Stomach (tissue), 9 donors: Measurements from ENCODE around the gene MRPL14. TPM values are rescaled to one million over a fixed set of nuclear protein-coding genes. Genes with fewer than 3 reads are reported as not detected.

Experiments used
- DNase-seq, 2 donors: peaks; one replicate each; pipeline versions ENCODE4 v3.0.0 to v3.0.0-alpha.2; 2013 to 2019
- H3K27ac ChIP-seq, 5 donors: fragments of 200-600 bp in 4 of 5; sonication (generic) in 4 of 5; one replicate each; pipeline ENCODE4 v1.5.1; 2013 to 2019; ENCODE audit warnings: mild to moderate bottlenecking in 1 of 5, moderate library complexity in 1 of 5
- H3K27me3 ChIP-seq, 3 donors: fragments of 200-600 bp; sonication (generic); one replicate each; pipeline ENCODE4 v1.5.1; 2017 to 2019; ENCODE audit warnings: mixed run types in 1 of 3
- H3K36me3 ChIP-seq, 4 donors: fragments of 200-600 bp; sonication (generic); 1 replicate in 3 of 4; 2 replicates in 1 of 4; pipeline ENCODE4 v1.5.1; 2016 to 2019
- H3K4me1 ChIP-seq, 4 donors: fragments of 200-600 bp; sonication (generic); one replicate each; pipeline ENCODE4 v1.5.1; 2016 to 2019
- H3K4me3 ChIP-seq, 4 donors: fragments of 200-600 bp; sonication (generic) in 3 of 4; one replicate each; pipeline ENCODE4 v1.5.1; 2016 to 2019; ENCODE audit warnings: mild to moderate bottlenecking in 1 of 4
- H3K9me3 ChIP-seq, 4 donors: fragments of 200-600 bp; sonication (generic); one replicate each; pipeline ENCODE4 v1.5.1; 2016 to 2019
- EP300 ChIP-seq: sonication (generic); formaldehyde crosslinking; IDR thresholded peaks from one replicate; pipeline ENCODE4 v1.6.1; 2017; ENCODE audit warnings: antibody characterized with exemption
- POLR2A ChIP-seq, 4 donors: fragments of 450-650 bp; IDR thresholded peaks; one replicate each; pipeline ENCODE4 v1.6.1; 2016; ENCODE audit warnings: antibody characterized with exemption in 4 of 4, control low read depth in 2 of 4, mild to moderate bottlenecking in 1 of 4, moderate library complexity in 1 of 4
- POLR2AphosphoS5 ChIP-seq, 3 donors: sonication (generic); formaldehyde crosslinking; IDR thresholded peaks; one replicate each; pipeline ENCODE4 v1.6.1; 2016; ENCODE audit warnings: antibody characterized with exemption in 3 of 3
- WGBS, 5 donors: extraction: QIAGEN DNeasy Blood & Tissue Kit in 3 of 5; methylation state at CpG; one replicate each; pipeline versions ENCODE4 v1.1.5 to v1.1.7; 2013 to 2018; 5-methylcytosine and 5-hydroxymethylcytosine counted together
- intact Hi-C: fragments of 100-400 bp; cut with DNase I; formaldehyde crosslinking; loops from one replicate; pipeline ENCODE4 v1.15.1; 2023; ENCODE audit warnings: low total_unique reads
- polyA plus RNA-seq, 3 donors: library from polyadenylated mRNA; stranded (reverse); fragments of 200-250 nt; gene quantifications; one replicate each; pipeline ENCODE4 v1.2.3, GENCODE V29; 2013
- total RNA-seq, 5 donors: library from RNA; depleted of rRNA; stranded (reverse); fragments of >200 nt; gene quantifications; one replicate each; pipeline versions ENCODE4 v1.1.0 to v1.2.3, GENCODE V29; 2014 to 2016
- TF ChIP-seq, protein P1 (sequence below), 7 experiments: fragments of 450-650 bp in 4 of 7; fragments of 200-600 bp in 3 of 7; sonication (generic) in 3 of 7; IDR thresholded peaks; one replicate each; pipeline ENCODE4 v1.5.1; 2016 to 2019; ENCODE audit warnings: antibody characterized with exemption in 7 of 7, control low read depth in 2 of 7, mild to moderate bottlenecking in 1 of 7
- donor health status: healthy with polysubstance abuse.
- donor health status: Bipolar disorder and iron deficiency.
- donor health status: healthy.

Gene MRPL14
- total and polyA plus RNA-seq, 8 donors: 17.0 to 82.3 (median 57.0) TPM

DNA sequence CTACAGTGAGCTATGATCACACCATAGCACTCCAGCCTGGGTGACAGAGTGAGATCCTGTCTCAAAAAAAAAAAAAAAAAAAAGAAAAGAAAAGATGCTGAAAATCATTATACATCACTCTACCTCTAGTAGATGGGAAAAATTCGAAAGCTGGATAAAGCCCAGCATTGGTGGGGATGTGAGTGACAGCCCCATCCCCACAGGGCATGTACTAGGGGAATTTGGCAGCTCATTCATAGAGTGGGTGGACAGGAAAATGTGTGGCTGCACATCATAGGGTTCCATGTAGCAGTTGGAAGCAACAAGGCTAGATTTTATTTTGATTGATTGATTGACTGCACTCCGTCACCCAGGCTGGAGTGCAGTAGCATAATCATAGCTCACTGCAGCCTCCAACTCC, 42.0 kb downstream of the MRPL14 start:
- no peak for DNase-seq
- no peak for TF ChIP-seq POLR2AphosphoS5 (IDR thresholded peaks at IDR 0.05)
- no peak for TF ChIP-seq POLR2A (IDR thresholded peaks at IDR 0.05)
- TF ChIP-seq, protein P1, sequence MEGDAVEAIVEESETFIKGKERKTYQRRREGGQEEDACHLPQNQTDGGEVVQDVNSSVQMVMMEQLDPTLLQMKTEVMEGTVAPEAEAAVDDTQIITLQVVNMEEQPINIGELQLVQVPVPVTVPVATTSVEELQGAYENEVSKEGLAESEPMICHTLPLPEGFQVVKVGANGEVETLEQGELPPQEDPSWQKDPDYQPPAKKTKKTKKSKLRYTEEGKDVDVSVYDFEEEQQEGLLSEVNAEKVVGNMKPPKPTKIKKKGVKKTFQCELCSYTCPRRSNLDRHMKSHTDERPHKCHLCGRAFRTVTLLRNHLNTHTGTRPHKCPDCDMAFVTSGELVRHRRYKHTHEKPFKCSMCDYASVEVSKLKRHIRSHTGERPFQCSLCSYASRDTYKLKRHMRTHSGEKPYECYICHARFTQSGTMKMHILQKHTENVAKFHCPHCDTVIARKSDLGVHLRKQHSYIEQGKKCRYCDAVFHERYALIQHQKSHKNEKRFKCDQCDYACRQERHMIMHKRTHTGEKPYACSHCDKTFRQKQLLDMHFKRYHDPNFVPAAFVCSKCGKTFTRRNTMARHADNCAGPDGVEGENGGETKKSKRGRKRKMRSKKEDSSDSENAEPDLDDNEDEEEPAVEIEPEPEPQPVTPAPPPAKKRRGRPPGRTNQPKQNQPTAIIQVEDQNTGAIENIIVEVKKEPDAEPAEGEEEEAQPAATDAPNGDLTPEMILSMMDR (IDR thresholded peaks at IDR 0.05): no peak
- no peak for TF ChIP-seq EP300
- H3K4me3 ChIP-seq: no peak overlapping the region
- no peaks in the 10 kb centered on the region for H3K9me3 ChIP-seq
- H3K27ac ChIP-seq: no peak overlapping the region
- intact Hi-C loops: no loop called here
- H3K27me3 ChIP-seq: no peaks in the 10 kb centered on the region
- peaks cover 0 to 7% (median 0%) of the 10 kb centered on the region in 4 donors for H3K4me1 ChIP-seq
- peaks cover 0 to 9% (median 3%) of the 10 kb centered on the region in 4 donors for H3K36me3 ChIP-seq
- 82 to 91% (median 84%) methylated on average over 2 of the region's 2 CpGs for WGBS, 5 donors

DNA sequence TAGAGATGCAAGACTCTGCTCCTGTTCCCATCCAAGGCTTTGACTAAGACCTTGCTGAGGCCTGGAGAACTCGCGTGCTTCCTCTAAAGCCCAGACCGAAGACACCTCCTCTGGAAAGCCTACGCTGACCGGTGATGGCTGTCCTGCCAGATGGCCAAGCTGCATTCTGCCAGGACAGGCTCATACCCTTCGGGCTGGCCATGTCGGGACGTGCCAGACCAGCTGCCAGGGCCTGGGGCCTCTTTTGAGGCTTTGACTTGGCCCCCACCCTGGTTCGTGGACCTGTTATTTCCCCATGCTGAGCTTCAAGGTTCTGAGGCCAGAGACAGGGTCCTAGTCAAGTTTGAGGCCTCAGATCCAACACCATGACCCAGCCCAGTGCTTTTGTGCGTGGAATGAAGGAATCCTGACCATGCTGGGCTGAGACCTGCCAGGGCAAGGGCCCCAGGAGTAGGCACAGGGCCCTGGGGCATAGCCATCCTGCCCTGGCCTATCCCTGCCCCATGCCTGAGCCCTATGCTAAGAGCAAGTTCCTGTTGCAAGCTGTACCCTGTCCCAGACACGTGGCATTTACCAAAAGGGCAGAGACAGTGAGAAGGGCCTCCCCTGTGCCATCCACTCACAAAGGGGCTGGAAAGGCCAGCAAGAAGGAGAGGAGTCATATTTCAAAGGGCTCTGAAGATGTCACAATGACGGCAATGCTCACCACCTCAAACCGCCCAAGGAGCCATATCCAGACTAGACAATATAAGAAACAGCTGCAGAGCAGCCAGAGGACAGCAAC, 42.8 kb downstream of the MRPL14 start:
- Histone ChIP-seq H3K4me1 (peaks cover 0 to 7% (median under 1%) of the 10 kb centered on the region in 4 donors), H3K4me3 (no peak overlapping the region), H3K27me3 (no peaks in the 10 kb centered on the region), H3K9me3 (no peaks in the 10 kb centered on the region), H3K36me3 (peaks cover 0 to 5% (median 2%) of the 10 kb centered on the region in 4 donors), H3K27ac (no peak overlapping the region)
- intact Hi-C loops: no loop called here
- WGBS, 5 donors: 78 to 92% (median 85%) methylated on average over 6 to 13 of the region's 13 CpGs
- TF ChIP-seq EP300 (no peak), POLR2A (IDR thresholded peaks at IDR 0.05) (no peak), POLR2AphosphoS5 (IDR thresholded peaks at IDR 0.05) (no peak)
- TF ChIP-seq, protein P1 (IDR thresholded peaks at IDR 0.05): no peak
- DNase-seq: no peak

DNA sequence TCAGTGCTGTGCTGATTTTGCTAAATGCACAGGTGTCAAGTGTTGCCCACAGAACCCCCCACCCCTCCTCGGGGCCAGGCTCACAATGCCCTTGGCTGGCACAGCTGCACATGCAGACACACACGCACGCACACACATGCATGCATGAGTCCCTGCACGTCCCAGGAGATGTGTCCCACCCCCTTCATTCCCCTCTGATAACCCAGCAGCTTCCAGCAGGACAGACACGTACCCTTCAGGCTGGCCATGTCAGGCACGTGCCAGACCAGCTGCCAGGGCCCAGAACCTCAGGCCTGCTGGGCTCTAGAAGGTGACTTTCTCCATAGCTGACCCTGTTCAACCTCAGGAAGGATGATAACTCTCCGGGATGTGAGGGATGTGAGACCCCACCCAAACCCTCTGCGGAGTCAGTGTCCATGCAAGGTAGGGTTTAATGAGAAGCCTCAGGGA, 44.4 kb downstream of the MRPL14 start:
- no peak overlapping the region for H3K4me3 ChIP-seq
- 68 to 89% (median 82%) methylated on average over 3 to 8 of the region's 8 CpGs for WGBS, 5 donors
- H3K9me3 ChIP-seq: no peaks in the 10 kb centered on the region
- DNase-seq: no peak
- intact Hi-C loops: no loop called here
- H3K4me1 ChIP-seq: peaks cover 0 to 14% (median 6%) of the 10 kb centered on the region in 4 donors
- TF ChIP-seq, protein P1 (IDR thresholded peaks at IDR 0.05): no peak
- no peak for TF ChIP-seq EP300
- no peak for TF ChIP-seq POLR2AphosphoS5 (IDR thresholded peaks at IDR 0.05)
- TF ChIP-seq POLR2A (IDR thresholded peaks at IDR 0.05): no peak
- no peak overlapping the region for H3K27ac ChIP-seq
- peaks cover 0 to 6% (median 0%) of the 10 kb centered on the region in 3 donors for H3K27me3 ChIP-seq
- H3K36me3 ChIP-seq: no peaks in the 10 kb centered on the region

DNA sequence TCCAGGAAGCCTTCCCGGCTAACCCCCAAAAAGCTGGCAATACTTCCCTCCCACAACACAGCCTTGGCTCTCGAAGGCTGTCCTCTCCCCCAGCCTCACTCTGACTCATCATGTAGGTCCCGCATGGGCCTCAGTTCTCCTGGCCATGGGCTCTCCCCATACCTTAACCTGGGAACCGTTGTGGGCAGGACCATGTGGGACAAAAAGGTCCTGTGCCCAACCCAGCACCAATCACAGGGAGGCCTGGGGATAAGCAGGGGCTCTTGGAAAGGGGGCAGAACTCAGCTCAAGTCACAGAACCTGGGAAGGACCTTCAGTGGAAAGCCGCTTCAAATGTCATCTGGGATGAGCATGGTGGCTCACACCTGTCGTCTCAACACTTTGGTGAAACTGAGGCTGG, 45.5 kb downstream of the MRPL14 start:
- Histone ChIP-seq H3K4me3 (no peak overlapping the region), H3K9me3 (no peaks in the 10 kb centered on the region), H3K36me3 (no peaks in the 10 kb centered on the region), H3K4me1 (peaks cover 3 to 14% (median 11%) of the 10 kb centered on the region in 4 donors), H3K27ac (no peak overlapping the region), H3K27me3 (peaks cover 0 to 11% (median 0%) of the 10 kb centered on the region in 3 donors)
- WGBS, 5 donors: 80 to 92% (median 86%) methylated on average over 6 of the region's 6 CpGs
- no peak for DNase-seq
- TF ChIP-seq, protein P1 (IDR thresholded peaks at IDR 0.05): no peak
- no peak for TF ChIP-seq POLR2AphosphoS5 (IDR thresholded peaks at IDR 0.05)
- TF ChIP-seq EP300: no peak
- no peak for TF ChIP-seq POLR2A (IDR thresholded peaks at IDR 0.05)
- intact Hi-C loops: no loop called here
